SIG-M5 (cell line): ENCODE measurements around the gene SIRT1.
"Not testable (repeated sequence)": the region's sequence is repeated elsewhere in the genome, so short reads cannot be mapped to it uniquely, and the experiment has no call there.

ENCODE experiments used
- DNase-seq: peaks from one replicate; lab custom pipeline; 2025; lab: John Stamatoyannopoulos, UW

The SIRT1 gene

DNA sequence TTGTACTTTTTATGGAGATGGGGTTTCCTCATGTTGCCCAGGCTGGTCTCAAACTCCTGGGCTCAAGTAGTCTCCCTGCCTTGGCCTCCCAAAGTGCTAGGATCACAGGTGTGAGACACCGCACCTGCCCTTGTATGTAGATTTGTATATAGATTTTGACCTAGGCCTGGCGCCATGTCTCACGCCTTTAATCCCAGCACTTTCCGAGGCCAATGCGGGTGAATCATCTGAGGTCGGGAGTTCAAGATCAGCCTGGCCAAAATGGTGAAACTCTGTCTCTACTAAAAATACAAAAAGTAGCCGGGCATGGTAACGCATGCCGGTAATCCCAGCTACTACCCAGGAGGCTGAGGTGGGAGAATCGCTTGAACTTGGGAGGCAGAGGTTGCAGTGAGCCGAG is 7.0 kb upstream of the SIRT1 start:
- not testable (repeated sequence) for DNase-seq

DNA sequence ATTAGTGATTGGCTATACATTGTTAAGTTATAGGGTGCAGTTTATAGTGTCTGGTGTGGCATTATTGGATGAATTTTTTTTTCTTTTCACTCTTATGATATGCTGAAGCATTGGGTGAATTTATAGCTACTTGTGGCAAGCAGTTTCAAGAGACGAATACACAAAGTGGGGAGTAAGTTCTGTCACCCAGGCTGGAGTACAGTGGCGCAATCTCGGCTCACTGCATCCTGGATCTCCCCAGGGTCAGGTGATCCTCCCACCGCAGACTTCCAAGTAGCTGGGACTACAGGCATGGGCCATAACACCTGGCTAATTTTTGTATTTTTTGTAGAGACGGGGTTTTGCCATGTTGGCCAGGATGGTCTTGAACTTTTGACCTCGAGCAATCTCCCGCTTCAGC is 6.3 kb upstream of the SIRT1 start:
- no peak for DNase-seq

DNA sequence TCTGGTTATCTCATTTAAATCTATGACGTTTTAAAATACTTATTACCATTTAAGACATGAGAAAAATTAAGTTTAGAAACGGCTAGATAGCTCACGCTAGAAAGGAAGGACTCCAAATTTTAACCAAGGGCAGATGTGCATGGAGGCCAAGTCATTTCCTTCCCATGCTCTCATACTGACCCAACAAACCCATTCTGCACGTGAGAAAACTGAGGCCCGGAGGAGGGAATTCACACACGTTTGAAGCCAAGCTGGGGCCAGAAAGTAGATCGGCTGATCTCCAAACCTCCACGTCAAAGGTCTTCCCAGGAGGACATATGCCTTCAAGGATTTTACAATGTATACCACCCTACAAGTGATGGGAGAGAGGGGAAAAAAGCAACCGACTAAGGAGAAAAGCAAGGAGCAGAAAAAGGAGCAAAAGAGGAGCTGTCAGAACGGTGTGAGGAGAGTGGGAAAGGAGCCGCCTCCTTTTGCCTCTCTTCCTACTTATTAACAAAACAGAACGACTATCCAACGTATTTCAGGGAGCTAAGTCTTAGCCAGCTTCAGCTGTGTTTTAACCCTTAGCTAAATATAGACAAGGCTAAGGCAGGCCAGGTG is 645 bp upstream of the SIRT1 start:
- no peak for DNase-seq

DNA sequence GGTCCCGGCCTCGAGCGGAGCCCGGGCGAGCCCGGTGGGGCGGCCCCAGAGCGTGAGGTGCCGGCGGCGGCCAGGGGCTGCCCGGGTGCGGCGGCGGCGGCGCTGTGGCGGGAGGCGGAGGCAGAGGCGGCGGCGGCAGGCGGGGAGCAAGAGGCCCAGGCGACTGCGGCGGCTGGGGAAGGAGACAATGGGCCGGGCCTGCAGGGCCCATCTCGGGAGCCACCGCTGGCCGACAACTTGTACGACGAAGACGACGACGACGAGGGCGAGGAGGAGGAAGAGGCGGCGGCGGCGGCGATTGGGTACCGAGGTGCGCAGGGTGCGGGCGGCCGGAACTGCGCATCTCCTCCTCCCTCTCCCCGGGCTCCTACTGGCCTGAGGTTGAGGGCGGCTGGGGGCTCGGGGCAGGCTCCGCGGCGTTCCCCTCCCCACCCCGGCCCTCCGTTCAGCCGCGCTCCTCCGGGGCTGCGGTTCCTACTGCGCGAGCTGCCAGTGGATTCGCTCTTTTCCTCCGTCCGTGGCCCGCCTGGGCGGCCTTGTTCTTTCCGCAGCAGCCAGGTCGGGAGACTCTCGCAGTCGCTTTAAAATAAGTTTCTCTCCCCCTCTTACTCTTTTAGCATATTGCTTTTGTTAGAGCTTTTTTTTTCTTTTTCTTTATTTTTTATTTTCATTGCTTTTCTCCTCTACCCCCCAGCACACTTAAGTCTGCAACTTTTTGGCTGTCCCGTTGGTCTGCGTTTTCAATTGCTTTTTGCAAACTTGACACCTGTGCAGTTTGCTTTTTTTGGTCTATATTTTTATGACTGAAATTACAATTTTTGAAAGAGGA is 600 bp downstream of the SIRT1 start:
- peak; percentile 9 for DNase-seq

DNA sequence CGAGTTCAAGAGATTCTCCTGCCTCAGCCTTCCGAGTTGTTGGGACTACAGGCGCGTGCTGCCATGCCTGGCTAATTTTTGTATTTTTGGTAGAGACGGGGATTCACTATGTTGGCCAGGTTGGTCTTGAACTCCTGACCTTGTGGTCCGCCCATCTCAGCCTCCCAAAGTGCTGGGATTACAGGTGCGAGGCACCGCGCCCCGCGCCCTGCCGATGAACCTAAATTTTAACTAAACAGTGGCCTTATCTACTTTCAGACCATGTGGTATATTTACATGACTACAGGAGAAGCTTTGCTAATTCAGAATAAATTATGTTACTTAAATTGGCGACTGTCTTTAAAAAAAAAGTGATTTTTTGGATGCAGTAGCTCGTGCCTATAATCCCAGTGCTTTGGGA is 9.2 kb downstream of the SIRT1 start:
- no peak for DNase-seq

- DNase-seq = no peak
Measured at GRCh38 chr10:67903581-67903980, 19.1 kb downstream of the SIRT1 start.

- DNase-seq = no peak
Measured at GRCh38 chr10:67912331-67912946, 28.0 kb downstream of the SIRT1 start.

GRCh38 chr10:67914777-67915340 is 30.4 kb downstream of the SIRT1 start:
- DNase-seq = no peak

DNA sequence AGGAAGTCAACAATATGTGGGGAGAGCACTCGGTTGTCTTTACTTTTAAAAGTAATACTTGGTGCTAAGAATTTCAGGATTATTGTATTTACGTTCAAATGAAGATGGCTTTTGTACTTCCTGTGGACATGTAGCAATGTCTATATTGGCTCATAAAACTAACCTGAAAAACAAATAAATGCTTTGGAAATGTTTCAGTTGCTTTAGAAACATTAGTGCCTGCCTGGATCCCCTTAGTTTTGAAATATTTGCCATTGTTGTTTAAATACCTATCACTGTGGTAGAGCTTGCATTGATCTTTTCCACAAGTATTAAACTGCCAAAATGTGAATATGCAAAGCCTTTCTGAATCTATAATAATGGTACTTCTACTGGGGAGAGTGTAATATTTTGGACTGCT is 32.7 kb downstream of the SIRT1 start:
- no peak for DNase-seq

GRCh38 chr10:67917679-67918078 is 33.2 kb downstream of the SIRT1 start:
- DNase-seq = no peak

DNA sequence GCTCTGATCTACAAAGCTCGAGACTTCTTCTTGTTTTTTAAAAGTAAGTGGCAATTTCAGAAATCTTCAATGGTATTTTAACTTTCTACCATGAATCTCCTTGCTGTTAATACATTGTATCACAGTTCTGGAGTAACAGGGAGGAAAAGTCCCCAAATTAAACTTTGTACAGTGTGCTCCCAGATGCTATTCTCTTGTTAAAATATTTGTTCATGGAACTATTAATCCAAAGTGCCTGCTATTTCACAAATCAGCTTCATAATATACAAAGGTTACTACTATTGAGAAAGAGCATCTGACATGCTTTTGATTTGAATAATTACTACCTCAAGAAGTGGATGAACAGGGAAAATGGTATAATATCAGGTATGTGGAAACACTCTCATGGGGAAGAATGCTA is 36.6 kb downstream of the SIRT1 start:
- DNase-seq = no peak

DNA sequence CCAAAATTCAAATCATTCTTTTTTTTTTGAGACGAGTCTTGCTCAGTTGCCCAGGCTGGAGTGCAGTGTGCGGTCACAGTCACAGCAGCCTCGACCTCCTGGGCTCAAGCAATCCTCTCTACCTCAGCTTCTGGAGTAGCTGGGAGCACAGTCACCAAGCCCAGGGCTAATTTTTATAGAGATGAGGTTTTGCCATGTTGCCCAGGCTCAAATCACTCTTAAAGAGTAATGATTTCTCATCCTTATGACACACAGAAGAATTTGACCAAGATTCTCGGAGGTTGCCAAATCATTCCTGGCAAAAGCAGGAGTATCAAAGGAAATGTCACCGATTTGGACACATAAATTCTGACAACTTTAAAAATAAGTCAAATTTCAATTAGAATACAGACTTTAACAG is 39.1 kb downstream of the SIRT1 start:
- no peak for DNase-seq

- no peak for DNase-seq
Measured at GRCh38 chr10:67924136-67924535, 39.7 kb downstream of the SIRT1 start.

GRCh38 chr10:67925449-67926005 is 41.1 kb downstream of the SIRT1 start:
- DNase-seq = no peak

- DNase-seq = no peak
Measured at GRCh38 chr10:67926951-67927350, 42.5 kb downstream of the SIRT1 start.

DNA sequence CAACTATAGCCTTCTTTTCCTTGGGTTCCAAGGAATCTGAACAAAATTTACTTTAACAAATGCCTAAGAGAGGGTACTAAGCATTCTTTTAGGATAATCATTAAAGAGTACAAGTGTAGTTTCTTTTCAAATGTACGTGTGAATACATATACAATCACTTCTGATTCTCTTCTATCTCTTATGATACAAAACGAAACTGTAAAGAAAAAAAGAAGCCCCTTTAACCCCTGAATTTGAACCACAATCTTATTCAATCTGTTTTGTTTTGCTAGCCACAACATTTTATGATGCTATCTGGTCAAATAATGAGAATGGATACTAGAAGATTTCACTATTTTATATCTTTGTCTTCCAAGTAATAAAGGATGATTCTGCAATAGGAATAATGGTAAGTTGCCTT is 48.7 kb downstream of the SIRT1 start:
- no peak for DNase-seq

DNA sequence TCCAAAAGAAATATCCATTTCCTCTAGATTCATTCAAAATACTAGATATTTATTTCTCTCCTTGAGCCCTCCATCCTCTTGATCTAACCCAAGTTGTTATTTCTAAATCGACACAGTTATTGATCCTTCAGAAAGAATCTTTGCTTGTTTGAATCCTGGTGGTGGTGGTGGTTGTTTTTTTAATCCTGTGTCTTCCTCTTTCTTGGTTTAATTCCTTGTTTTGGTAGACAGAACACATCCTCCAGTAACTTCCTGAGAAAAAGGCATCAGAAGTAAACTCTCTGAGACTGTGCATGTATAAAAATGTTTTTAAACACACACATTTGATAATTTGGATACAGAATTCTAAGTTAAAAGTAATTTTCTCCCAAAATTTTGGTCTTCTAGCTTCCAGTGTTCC is 49.9 kb downstream of the SIRT1 start:
- no peak for DNase-seq

DNA sequence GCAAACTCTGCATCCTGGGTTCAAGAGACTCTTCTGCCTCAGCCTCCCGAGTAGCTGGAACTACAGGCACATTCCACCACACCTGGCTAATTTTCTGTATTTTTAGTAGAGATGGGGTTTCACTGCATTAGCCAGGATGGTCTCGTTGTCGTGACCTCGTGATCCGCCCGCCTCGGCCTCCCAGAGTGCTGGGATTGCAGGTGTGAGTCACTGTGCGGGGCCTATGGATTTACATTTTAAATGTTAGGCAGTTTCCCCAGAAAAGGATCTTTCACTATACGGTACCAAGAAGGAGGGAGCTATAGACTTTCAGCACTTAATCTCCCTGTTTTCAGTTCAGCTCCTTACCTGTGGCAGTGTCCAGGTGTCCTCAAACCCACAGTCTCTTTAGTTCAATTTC is 50.8 kb downstream of the SIRT1 start:
- DNase-seq = no peak

DNA sequence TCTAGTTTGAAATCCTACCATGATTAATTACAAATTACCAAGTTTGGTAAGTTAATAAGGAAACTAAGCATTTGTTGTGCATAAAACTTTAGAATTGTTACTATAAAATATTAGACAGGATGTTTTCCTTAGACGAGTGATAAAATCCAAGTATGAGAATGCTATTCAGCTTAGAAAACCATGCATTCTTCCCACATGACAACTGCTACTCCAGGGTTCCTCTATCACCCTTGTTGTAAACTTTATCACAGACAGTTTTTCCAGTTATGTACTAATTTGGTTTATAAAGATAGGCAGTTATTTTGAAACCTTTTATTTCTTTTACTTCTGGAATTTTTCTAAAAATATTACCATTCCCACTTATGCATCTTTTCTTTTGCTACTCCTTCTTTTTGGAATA is 52.0 kb downstream of the SIRT1 start:
- DNase-seq = no peak

GRCh38 chr10:67943917-67944316 is 59.5 kb downstream of the SIRT1 start:
- no peak for DNase-seq

DNA sequence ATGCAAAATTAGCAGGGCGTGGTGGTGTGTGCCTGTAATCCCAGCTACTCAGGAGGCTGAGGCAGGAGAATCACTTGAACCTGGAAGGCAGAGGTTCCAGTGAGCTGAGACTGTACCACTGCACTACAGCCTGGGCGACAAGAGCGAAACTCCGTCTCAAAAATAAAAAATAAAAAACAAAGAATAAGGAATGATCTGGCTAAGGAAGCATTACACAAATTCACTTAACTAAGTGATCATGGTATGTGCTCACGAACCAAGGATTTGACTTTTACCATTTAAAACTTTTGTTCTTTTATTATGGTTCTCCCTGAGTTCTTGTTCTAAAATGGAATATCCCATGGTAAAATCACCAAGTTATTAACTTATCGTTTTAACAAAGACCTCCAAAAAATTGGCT is 71.2 kb downstream of the SIRT1 start:
- DNase-seq = no peak

- DNase-seq = no peak
Measured at GRCh38 chr10:67959839-67960476, 75.5 kb downstream of the SIRT1 start.
